ENCODE measurements around the gene SMIM10L2A. TPM values are rescaled to one million over a fixed set of nuclear protein-coding genes. Genes with fewer than 3 reads are reported as not detected.
"Not testable (repeated sequence)": the region's sequence is repeated elsewhere in the genome, so short reads cannot be mapped to it uniquely, and the experiment has no call there.

Gene SMIM10L2A
- polyA plus RNA-seq, 10 donors: 1.7 to 2.8 (median 2.4) TPM

DNA sequence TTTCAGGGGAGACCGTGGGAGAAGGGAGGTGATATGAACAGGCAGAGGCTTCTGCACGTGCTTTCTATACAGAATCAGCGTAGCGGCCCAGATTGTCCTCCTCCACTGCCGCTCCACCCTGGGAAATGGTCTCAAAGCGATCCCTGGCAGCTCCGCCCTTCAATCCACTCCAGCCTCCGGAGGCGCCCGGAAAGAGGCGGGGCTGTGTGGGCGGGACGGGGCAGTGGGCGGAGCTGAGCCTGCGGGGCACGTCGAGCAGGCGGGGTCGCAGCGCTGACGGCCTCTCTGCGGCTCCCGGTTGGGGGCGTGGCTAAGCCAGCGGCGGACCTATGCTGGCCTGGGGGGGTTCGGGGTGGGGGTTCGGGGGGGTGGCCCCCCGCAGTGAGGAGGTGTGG is 210 bp upstream of the SMIM10L2A start:
- peak; percentile 51 to 87 (median 75) for DNase-seq

DNA sequence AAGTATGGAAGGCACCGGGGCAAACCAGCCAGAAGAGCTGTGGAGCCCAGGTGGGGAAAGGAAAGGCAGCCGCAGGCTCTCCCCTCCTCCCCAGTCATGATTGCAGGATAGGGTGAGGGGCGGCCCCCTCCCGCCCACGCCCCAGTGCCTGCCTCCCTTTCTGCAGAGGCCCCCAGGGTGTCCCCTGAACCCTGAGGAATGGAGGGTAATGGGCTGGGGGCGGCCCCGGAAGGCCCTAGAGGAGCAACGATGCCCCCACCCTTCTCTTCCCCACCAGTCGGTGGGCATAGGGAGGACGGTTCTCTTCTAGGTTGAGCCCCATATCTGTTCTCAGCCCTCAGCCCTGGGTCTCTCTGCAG is 1.0 kb downstream of the SMIM10L2A start:
- not testable (repeated sequence) for DNase-seq

GRCh38 chrX:135423173-135423864 is 1.6 kb downstream of the SMIM10L2A start:
- DNase-seq: not testable (repeated sequence)

- no peak for DNase-seq
These were observed 2.7 kb downstream of the SMIM10L2A start for GRCh38 chrX:135424469-135424868.

- DNase-seq: peak in 1 of 3 donors; percentile 21
These were observed 3.6 kb downstream of the SMIM10L2A start for GRCh38 chrX:135425026-135425965.

DNA sequence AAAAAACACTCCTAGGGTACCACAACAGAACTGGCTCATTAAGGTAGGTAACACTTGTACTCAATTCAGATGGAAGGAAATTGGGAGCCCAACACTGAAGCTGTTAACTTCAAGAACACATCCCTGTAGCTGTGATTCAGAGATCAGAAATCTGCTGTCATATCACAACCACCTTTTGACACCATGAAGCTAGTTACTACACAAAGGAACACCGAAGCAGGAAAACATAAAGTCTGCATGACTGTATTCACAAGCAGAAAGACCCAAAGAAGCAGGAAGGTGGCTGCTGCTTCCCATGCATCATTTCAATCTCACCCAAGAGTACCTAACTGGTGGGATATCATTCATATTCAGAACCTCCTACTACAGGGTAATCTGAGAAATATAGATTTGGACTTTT is 7.7 kb downstream of the SMIM10L2A start:
- no peak for DNase-seq

GRCh38 chrX:135431886-135432285 is 10.1 kb downstream of the SMIM10L2A start:
- no peak for DNase-seq

DNA sequence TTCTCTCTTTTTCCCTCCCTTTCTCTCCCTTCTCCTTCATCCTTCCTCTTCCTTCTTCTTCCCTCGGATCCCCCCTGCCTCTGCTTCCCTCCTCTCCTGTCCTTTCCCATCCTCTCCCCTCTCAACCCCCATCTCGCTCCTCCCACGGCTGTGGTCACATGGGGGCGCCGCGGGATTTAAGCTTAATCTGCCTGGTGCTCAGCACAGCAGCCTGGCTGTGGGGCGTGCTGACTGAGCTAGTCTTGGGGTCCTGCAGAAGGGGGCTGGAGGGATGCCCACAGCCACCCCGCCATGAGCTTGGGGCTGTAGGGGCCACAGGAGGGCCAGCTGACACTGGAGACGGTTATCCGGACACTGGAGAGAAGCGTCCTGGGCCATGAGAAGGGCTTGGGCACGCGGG is 10.7 kb downstream of the SMIM10L2A start:
- DNase-seq: no peak

DNA sequence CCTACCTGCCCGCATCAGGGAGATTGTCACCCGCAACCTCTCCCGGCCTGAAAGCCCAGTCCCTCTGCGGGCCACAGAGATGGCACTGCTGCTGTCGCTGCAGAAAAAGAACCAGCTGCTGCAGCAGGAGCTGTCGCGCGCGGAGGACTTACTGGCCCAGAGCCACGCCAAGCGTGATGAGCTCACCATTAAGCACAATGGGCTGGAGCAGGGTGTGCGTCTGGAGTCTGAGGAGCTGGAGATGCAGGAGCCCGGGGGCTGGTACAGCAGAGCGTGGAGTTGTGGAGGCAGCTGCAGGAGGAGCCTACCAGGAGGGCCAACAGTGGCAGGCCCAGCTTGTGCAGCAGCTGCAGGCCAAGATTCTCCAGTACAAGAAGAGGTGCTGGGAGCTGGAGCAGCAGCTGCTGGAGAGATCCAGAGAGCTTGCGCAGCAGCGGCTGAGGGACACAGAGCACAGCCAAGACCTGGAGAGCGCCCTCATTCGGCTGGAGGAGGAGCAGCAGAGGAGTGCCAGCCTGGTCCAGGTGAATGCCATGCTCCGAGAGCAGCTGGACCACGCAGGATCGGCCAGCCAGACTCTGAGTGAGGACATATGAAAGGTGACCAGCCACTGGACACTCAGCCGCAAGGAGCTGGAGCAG is 11.3 kb downstream of the SMIM10L2A start:
- no peak for DNase-seq

GRCh38 chrX:135433531-135434257 is 11.9 kb downstream of the SMIM10L2A start:
- no peak for DNase-seq

DNA sequence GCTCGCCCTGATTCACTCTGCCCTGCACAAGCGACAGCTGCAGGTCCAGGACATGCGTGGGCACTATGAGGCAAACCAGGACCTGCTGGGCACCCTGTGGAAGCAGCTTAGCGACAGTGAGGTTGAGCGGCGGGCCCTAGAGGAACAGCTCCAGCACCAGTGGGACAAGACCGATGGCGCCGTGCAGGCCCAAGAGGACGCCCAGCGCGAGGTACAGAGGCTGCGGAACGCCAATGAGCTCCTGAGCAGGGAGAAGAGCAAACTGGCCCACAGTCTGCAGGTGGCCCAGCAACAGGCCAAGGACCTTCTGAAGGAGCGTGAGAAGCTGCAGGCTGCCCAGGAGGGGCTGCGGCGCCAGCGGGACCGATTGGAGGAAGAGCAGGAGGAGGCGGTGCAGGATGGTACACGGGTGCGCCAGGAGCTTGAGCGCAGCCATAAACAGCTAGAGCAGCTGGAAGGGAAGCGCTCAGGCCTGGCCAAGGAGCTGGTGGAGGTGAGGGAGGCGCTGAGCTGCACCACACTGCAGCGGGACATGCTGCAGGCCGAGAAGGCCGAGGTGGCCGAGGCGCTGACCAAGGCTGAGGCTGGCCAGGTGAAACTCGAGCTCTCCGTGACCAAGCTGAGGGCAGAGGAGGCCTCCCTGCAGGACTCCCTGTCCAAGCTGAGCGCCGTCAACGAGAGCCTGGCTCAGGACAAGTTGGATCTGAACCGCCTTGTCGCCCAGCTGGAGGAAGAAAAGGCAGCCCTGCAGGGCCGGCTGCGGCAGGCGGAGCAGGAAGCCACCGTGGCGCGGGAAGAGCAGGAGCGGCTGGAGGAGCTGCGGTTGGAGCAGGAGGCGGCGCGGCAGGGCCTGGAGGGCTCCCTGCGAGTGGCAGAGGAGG is 12.8 kb downstream of the SMIM10L2A start:
- DNase-seq: no peak

- DNase-seq: no peak
These were observed 13.6 kb downstream of the SMIM10L2A start for GRCh38 chrX:135435139-135435922.

- no peak for DNase-seq
These were observed 14.2 kb downstream of the SMIM10L2A start for GRCh38 chrX:135435933-135436332.

DNA sequence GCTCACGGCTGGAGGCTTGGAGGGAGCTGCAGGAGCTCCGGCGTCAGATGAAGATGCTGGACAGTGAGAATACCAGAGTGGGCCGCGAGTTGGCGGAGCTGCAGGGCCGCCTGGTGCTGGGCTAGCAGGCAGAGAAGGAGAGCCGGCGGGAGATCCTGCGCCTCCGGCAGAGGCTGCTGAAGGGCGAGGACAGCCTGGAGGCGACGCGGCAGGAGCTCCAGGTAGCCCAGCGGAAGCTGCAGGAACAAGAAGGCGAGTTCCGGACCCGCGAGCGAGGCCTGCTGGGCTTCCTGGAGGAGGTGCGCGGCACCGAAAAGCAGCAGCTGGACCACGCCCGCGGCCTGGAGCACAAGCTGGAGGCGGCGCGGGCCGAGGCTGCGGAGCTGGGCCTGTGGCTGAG is 14.7 kb downstream of the SMIM10L2A start:
- DNase-seq: no peak

DNA sequence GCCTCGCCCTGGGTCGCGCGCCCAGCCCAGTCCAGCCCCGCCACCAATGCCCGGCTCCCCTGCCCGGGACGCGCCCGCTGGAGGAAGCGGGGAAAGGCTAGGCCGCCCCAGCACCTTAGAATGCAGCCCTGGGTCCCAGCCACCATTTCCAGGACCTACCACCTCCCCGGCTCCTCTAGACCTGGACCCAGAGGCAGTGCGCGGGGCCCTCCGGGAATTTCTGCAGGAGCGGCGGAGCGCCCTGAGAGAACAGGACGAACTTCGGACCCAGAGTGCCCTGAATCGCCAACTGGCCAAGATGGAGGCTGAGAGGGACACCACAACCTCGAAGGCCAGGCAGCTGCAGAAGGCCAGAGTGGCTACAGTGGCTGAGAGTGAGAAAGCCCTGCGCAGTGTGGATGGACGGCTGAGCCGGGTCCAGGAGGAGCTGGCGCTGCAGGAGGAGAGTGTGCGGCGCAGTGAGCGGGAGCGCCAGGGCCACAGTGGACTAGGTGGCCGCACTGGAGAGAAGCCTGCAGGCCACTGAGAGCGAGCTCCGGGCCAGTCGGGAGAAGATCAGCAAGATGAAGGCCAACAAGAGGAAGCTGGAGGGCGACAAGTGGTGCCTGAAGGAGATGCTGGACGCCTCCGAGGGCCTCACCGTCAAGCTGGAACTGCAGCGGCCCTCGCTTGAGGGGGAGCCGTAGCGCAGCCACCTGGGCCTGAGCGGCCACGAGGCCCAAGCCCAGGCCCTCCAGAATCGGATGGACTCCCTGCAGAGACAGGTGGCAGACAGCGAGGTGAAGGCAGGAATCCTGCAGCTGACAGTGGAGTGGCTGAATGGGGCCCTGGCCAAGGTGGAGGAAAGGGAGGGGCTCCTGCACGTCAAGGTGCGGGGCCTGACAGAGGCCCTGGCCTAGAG is 15.5 kb downstream of the SMIM10L2A start:
- DNase-seq: no peak

GRCh38 chrX:135437867-135438733 is 16.4 kb downstream of the SMIM10L2A start:
- DNase-seq: no peak

DNA sequence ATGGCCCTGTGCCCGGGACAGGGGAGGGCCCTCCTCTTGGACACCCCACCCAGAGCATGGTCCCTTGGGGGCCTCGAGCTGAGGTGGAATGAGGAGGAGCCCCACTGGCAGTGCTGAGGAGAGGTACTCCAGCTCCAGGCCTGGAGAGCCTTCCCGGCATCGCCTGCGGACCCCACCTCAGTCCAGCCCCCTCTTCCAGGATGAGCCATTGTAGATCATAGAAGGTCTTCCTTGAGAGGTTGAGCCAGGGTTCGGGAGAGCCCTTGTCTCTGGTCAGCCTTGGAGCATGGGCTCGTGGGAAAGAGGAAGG is 16.9 kb downstream of the SMIM10L2A start:
- DNase-seq: no peak

Data from muscle of back (tissue), 11 donors.